Mammary epithelial cell (primary cell): ENCODE results near the gene FFAR1.

ENCODE experiments used
- CTCF ChIP-seq, 2 donors: IDR thresholded peaks in 1 of 2; conservative IDR thresholded peaks in 1 of 2; 2 replicates each; pipeline ENCODE4 v1.5.1; 2011 to 2012; ENCODE audit warnings: inconsistent platforms in 2 of 2, low read length in 2 of 2, mild to moderate bottlenecking in 2 of 2, control low read depth in 1 of 2, low read depth in 1 of 2; ENCODE audit not compliant: insufficient read depth in 1 of 2; ENCODE audit errors: extremely low read depth in 1 of 2
- EZH2 ChIP-seq: IDR thresholded peaks from 2 replicates; pipeline ENCODE4 v1.6.1; 2012; ENCODE audit warnings: low read length, inconsistent platforms, borderline replicate concordance

- TF ChIP-seq CTCF (conservative IDR thresholded peaks at IDR 0.05 in 1 of 2, IDR thresholded peaks at IDR 0.05 in 1 of 2; ENCODE audit: extremely low read depth in 1 of 2, insufficient read depth in 1 of 2, low read depth in 1 of 2, low read length in 2 of 2) = no peak
- TF ChIP-seq EZH2 = no peak
Measured at GRCh38 chr19:35397064-35397463, 49.4 kb downstream of the FFAR1 start.
